HG02610 (cell line): Measurements from ENCODE around the gene MYL7.
"Not testable (repeated sequence)": the region's sequence is repeated elsewhere in the genome, so short reads cannot be mapped to it uniquely, and the experiment has no call there.

ENCODE experiments used
- ATAC-seq: cut with Tn5 transposase; IDR thresholded peaks from one replicate; pipeline ENCODE4 v1.9.1; 2021; ENCODE audit warnings: mild to moderate bottlenecking, moderate library complexity; ENCODE audit not compliant: unreplicated experiment

MYL7 gene

DNA sequence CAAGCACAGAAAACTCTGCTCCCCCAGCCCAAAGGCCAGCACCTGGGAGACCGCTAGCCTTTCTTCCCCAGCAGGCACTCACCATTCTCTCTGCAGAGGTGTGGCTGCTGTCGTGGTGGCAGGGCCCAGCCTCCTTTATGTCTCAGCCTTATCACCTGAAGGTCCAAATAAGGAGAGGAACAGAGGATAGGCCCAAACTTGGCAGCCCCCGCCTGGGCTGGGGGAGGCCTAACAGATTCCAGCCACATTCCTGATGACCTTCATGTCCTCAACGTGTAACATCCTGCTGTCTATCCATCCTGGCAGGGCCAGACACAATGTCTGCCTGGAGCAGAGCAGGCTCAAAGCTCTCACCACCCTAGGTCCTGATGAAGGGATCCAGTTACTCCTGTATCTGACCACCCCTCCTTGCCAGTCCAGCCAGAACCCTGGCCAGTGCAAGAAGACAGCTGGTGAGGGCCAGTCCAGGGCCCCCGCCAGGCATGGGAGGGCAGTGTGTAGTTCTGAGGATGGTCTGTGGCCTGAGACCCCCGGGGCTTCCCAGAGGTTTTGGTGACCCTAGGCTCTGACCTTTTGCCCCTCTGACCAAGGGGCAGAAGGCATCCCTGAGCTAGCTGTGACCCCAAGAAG lies at the start of gene MYL7:
Gene MYL7, minus strand, starts transcription at position 112 of the 630 bp plus-strand sequence. Its CDS starts 27 bp downstream, at position 85.
- ATAC-seq: no peak

- ATAC-seq: no peak
Observed at GRCh38 chr7:44189993-44190872, 49.1 kb upstream of the MYL7 start.

GRCh38 chr7:44189286-44189992 lies 48.3 kb upstream of the MYL7 start, which contains the start of gene GCK:
GCK (minus strand) TSS chr7:44189439; CDS start chr7:44188953, 486 bp downstream.
- ATAC-seq: no peak

GRCh38 chr7:44188480-44189225 lies 47.5 kb upstream of the MYL7 start:
- no peak for ATAC-seq

DNA sequence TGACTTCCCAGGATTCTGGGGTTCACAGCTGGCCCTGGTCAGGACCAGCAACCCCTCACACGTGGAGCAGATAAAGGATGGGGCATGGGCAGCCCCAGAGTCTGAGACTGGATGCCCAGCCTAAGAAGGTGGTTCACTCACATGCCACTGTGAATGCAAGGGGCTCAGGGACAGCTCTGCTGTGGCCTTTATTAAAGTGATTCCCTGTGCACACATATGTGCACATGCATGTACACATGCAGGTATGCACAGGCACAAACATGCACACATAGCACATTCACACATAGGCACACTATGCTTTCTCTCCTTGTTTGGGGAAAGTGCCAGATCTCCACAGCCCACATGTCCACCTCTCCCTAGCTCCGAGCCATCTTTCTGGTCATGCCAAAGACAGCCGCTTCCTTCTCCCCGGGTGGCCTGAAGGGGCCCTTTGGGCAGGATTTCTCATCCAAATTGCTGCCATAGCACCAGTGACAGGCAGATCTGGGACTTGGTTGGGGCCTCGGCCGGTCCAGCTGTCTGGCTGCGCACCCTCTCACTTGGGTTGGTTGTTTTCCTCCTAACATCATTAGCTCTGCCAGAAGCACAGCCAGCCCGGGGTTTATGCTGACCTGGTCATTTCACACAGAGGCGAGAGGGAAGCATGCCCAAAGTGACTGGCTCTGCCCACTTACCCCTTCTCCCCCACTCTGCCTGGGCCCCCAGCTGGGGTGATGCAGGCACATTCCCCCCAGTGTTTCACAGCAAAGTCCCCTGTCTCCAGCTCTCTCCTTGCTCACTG lies 46.7 kb upstream of the MYL7 start:
- no peak for ATAC-seq

DNA sequence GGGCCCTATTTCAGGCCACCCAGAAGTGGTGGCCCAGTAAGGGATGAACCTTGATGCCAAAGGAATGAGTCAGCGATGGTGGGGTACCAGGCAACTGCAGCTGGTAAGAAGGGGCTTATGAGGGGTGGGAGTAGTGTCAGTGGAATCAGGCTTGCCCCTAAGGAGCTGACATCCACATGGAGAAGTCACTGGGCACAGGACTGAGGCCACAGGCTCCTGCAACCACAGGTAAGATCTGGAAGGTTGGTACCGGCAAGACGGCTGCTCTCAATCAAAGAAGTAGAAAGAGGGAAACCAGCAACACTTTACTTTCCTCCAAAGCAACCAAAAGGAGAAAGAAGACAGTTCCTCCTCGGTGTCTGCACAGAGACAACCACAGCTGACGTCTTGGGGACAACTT lies 45.6 kb upstream of the MYL7 start:
- no peak for ATAC-seq

DNA sequence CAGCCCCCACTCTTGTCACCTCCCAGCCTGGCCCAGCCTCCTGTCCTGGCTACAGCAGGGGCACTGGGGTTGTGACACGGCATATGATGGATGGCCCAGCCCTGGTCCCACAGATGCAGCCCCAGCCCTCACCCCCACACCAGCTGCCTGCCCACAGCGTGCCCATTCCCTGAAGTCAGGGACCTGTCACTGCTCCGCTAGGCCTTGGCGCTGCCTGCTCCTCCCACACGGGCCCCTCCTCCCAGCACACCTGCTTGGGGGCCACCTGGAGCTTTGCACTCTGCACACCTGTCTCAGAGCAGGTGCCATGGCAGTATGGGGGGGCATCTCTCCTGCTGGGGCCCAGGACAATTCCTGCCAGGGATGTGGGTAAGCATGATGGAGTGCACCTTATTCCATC lies 44.6 kb upstream of the MYL7 start:
- no peak for ATAC-seq

GRCh38 chr7:44184873-44185446 lies 43.8 kb upstream of the MYL7 start:
- ATAC-seq: no peak

DNA sequence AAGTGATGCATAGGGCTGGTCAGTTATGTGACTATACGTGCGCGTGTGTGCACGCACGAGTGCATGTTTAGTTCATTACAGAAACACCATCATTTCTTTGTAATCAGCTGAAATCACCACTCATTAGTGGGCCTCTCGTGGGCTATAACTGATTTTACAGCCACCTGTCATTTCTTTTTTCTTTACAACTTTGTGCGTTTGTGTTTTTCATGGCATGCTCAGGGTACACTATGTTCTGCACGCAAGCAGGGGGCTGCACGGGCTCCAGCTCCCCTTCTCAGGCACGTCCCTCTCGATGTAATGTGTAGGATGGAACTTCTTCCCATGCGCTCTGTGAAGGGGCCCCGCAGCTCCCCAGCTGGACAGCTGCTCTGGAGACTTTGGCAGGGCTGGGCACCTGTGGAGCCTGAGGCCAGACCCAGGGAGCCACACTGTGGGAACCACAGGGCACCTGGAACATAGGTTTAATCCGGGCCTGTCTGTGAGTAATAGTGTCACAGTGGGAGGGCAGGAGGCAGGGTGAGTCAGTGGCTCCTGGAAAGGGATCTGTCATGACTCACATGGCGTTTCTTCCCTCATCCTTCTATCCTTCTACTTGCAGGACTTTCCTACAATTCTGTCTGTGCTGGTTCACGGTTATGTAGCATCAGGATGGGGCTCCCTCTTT lies 43.2 kb upstream of the MYL7 start:
- ATAC-seq: no peak

DNA sequence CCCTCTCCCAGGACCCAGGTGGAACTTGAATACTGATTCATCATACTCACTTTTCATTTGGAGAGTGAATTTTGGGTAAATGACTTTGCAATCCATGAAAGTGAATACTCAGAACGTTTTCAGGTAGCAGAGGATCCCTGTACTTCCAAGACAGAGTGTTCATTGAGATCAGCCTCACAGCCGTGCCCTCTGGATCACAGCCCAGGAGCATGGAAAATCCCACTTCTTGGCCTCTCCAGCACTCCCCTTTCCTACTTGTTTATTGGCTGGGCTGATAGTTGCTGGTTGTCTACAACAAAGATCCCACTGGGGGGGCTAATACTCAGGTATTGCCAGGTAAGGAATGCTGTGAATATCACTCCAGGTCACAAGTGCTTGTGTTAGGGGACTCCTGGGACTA lies 42.3 kb upstream of the MYL7 start:
- no peak for ATAC-seq

DNA sequence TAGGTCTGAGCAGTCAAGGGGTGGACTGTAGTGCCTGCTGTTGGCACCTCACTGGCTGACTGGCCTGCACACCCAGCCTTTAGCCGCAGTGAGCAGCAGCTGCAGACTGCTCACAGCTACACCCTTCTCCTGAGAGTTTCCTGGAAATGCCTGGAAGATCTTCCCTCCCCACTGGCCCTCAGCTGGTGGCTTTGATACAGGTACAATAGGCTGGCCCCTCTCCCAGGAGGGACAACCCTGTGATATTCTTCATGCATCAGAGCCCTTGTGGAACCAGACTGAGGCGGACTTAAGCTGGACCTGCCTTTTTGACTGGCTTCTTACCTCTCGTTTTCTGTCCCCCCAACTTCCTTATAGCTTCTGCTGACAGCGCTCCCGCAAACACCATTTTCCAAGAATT lies 41.7 kb upstream of the MYL7 start:
- ATAC-seq: no peak

- ATAC-seq: no peak
Observed at GRCh38 chr7:44180631-44181030, 39.5 kb upstream of the MYL7 start.

DNA sequence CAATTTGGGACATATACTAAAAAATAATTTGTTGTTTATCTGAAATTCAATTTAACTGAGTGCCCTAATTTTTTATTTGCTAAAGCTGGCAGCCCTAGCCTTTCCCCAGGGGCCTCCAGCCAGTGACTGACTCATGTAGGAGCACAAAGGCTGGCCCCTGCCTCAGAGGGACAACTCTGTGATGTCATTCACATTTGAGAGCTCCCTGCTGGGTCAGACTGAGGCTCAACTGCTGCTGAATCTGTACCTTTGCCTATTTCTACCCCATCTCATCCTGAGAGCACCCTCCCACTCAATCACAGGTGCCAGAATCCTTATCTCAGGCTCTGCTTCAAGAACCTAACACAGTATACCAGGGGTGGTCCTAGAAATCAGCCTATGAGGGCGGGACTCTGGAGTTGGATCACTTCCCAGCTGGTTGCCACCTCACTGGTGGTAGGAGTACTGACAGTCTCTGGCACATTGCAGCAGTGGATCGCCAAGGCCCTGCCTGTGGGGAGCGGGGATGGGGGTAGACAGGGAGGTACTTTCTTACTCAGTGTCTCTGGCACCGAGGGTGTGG lies 36.5 kb upstream of the MYL7 start:
- ATAC-seq: no peak

GRCh38 chr7:44176486-44176885 lies 35.4 kb upstream of the MYL7 start:
- no peak for ATAC-seq

- ATAC-seq: no peak
Observed at GRCh38 chr7:44175730-44176129, 34.6 kb upstream of the MYL7 start.

GRCh38 chr7:44174694-44174948 lies 33.5 kb upstream of the MYL7 start:
- not testable (repeated sequence) for ATAC-seq

DNA sequence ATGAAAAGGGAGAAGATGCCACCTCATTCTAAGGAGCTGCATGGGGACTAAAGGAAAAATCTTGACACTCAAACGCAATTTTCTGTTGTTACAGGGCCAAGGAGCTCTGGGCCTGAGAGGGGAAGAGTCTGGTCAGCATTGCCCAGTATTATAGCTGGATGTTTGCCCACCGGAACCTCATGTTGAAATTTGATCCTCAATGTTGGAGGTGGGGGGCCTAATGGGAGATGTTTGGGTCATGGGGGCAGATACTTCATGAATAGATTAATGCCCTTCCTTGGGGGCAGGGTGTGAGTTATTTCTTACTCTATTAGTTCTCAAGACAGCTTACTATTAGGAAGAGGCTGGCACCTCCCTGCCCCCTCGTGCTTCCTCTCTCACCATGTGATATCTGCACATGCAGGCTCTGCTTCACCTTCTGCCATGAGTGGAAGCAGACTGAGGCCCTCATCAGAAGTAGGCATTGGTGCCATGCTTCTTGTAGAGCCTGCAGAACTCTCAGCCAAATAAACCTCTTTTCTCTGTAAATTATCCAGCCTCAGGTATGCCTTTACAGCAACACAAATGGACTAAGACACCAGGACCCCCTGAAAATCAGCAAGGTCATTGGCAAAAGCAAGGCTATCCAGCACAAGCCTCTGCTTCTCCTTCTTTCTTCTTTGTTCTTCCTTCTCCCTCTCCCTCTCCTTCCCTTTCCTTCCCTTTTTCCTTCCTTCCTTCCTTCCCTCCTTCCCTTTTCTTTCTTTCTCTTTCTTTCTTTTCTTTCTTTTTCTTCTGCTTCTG lies 33.0 kb upstream of the MYL7 start:
- no peak for ATAC-seq

- no peak for ATAC-seq
Observed at GRCh38 chr7:44172803-44173424, 31.8 kb upstream of the MYL7 start.
